ENCODE measurements around the gene LRP8.

Gene LRP8

GRCh38 chr1:53359225-53359933 lies 31.5 kb upstream of the LRP8 start:
- TF ChIP-seq, protein P1, sequence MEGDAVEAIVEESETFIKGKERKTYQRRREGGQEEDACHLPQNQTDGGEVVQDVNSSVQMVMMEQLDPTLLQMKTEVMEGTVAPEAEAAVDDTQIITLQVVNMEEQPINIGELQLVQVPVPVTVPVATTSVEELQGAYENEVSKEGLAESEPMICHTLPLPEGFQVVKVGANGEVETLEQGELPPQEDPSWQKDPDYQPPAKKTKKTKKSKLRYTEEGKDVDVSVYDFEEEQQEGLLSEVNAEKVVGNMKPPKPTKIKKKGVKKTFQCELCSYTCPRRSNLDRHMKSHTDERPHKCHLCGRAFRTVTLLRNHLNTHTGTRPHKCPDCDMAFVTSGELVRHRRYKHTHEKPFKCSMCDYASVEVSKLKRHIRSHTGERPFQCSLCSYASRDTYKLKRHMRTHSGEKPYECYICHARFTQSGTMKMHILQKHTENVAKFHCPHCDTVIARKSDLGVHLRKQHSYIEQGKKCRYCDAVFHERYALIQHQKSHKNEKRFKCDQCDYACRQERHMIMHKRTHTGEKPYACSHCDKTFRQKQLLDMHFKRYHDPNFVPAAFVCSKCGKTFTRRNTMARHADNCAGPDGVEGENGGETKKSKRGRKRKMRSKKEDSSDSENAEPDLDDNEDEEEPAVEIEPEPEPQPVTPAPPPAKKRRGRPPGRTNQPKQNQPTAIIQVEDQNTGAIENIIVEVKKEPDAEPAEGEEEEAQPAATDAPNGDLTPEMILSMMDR (conservative IDR thresholded peaks at IDR 0.05), result no peak
- no peak overlapping the region for H3K27ac ChIP-seq

GRCh38 chr1:53356637-53357036 lies 28.8 kb upstream of the LRP8 start:
- TF ChIP-seq, protein P1 (conservative IDR thresholded peaks at IDR 0.05), result no peak
- H3K27ac ChIP-seq, result no peak overlapping the region

GRCh38 chr1:53354119-53354518 lies 26.2 kb upstream of the LRP8 start:
- H3K27ac ChIP-seq, result no peak overlapping the region
- TF ChIP-seq, protein P1 (conservative IDR thresholded peaks at IDR 0.05), result no peak

DNA sequence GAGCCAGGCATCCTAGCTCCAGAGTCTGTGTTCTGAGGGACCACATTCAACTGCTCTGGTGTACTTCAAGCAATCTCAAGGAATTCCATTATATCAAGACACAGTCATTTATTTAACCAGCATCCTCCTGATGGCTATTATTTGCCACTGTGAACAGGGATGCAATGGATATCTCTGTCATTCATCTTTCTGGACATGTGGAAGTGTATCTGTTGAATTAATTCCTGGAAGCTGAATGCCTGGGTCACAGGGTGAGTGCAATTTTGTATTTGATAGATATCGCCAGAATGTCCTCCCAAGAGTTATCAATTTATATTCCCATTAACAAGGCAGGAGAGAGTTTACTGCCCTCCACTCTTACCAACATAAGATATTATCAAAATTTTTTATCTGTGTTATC lies 24.7 kb upstream of the LRP8 start:
- TF ChIP-seq, protein P1 (conservative IDR thresholded peaks at IDR 0.05), result no peak

DNA sequence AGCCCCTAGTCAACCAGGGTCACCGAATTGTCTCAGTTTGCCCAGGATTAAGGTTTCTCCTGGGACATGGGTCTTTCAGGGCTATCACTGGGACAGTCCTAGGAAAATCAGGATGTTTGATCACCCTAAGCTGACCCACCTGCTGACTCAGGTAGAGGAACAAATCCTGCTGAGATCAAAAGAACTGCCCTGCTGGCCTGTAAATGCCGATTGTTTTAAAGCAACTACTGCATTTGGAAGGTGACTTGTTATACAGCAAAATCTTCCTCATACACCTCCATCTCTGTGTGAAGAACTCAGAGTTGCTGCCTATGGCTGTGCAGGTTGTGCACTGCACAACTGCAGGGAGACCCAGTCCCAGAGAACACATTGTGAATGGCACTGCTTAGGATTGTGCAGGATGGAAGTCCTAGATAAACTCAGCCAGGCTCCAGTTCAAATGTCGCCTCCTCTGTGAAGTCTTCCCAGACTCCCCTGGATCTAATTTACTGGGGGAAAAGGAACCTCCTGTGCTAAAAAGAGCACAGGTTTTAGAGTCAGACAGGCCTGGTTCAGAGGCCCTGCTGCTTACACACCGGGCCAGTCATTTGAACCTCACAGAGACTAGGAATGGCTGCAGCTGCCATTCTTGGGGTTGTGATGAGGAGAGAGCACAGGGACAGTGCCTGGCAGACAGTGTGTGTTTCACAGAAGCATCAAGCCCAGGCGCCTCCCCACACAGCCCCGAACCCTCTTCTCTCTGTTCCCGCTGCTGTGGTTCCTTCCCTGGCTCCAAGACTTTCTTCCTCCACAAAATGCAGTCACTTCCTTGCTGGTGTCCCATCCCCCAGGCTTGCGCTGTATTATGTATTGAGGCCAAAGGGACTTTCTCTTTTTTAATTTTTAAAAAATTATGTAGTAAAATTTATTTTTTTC lies 23.2 kb upstream of the LRP8 start:
- TF ChIP-seq, protein P1 (conservative IDR thresholded peaks at IDR 0.05), result no peak

More for the DNA sequence above, 24.7 kb upstream of the LRP8 start:
- H3K27ac ChIP-seq, result no peak overlapping the region

DNA sequence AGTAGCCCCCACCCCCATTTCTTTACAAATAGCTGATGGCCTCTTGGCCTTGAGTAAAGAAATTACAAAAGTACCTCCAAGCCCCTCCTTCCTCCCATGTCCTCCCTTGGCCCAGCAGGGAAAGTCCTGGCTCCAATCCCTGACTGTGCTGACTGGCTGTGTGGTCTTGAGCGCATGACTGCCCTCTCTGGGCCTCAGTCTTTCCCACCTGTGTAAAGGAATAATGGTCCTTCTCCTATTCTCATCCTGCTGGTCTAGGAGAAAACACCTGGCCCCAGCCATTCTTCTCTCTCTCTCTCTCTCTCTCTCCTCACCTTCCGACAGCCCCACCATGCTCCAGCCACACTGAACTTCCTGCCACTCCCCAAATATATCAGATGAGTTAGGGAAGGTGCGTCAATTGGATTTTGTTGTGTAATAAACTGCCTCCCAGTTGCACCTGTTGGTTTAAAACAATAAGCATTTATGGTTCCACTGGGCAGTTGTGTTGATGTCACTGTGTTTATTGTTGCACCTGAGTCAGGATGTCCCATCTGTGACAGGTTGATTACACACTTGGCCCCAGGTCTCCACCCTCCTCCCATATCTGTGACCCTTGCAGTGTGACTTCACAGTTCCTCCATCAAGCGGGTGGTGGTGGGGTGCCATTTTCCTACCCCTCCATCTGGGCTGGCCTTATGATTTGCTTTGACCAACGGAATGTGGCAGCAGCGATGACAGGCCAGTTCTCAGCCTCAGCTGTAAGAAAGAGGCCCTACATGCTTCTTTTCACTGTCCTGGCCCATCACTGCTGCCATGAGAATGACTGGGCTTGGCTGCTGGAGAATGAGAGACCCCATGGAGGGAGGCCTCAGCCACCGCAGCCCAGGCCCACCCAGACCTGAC lies 22.3 kb upstream of the LRP8 start:
- no peak overlapping the region for H3K27ac ChIP-seq
- TF ChIP-seq, protein P1 (conservative IDR thresholded peaks at IDR 0.05), result no peak

More for the DNA sequence above, 23.2 kb upstream of the LRP8 start:
- H3K27ac ChIP-seq, result no peak overlapping the region

Measured in VCaP (cell line).